Activated naive CD8-positive, alpha-beta T cell (primary cell): ENCODE results near the gene STAT5B.
A peak's percentile ranks its signal among the peaks of the same experiment; 100 is the strongest.
"Not testable (repeated sequence)": the region's sequence is repeated elsewhere in the genome, so short reads cannot be mapped to it uniquely, and the experiment has no call there.

Source experiments
- H3K27ac Mint-ChIP-seq: one replicate; pipeline ENCODE4 v1.8.0; 2021; ENCODE audit warnings: mixed read lengths
- H3K27me3 Mint-ChIP-seq: one replicate; pipeline ENCODE4 v1.8.0; 2021; ENCODE audit warnings: mixed read lengths
- H3K36me3 Mint-ChIP-seq: one replicate; pipeline ENCODE4 v1.8.0; 2021; ENCODE audit warnings: mixed read lengths
- H3K4me1 Mint-ChIP-seq: one replicate; pipeline ENCODE4 v1.8.0; 2021; ENCODE audit warnings: low read depth, mixed read lengths
- H3K4me3 Mint-ChIP-seq: one replicate; pipeline ENCODE4 v1.8.0; 2021; ENCODE audit warnings: mild to moderate bottlenecking, mixed read lengths
- H3K9me3 Mint-ChIP-seq: one replicate; pipeline ENCODE4 v1.8.0; 2021; ENCODE audit warnings: low read depth, mixed read lengths

The STAT5B gene

GRCh38 chr17:42225646-42226045 is 50.5 kb downstream of the STAT5B start:
- Mint-ChIP-seq H3K36me3 (no peaks in the 10 kb centered on the region), H3K9me3 (no peaks in the 10 kb centered on the region), H3K4me3 (no peak overlapping the region), H3K27ac (peak overlapping the region; percentile 28), H3K27me3 (no peaks in the 10 kb centered on the region), H3K4me1 (peaks cover 23% of the 10 kb centered on the region)

- H3K36me3 Mint-ChIP-seq: no peaks in the 10 kb centered on the region
Observed at GRCh38 chr17:42224651-42225050, 51.5 kb downstream of the STAT5B start.

GRCh38 chr17:42221886-42222745 is 54.1 kb downstream of the STAT5B start:
- H3K9me3 Mint-ChIP-seq: no peaks in the 10 kb centered on the region
- H3K4me3 Mint-ChIP-seq: no peak overlapping the region
- H3K36me3 Mint-ChIP-seq: peaks cover 3% of the 10 kb centered on the region
- H3K4me1 Mint-ChIP-seq: peaks cover 13% of the 10 kb centered on the region
- peak overlapping the region; percentile 64 for H3K27ac Mint-ChIP-seq
- H3K27me3 Mint-ChIP-seq: no peaks in the 10 kb centered on the region

More at GRCh38 chr17:42224651-42225050, 51.5 kb downstream of the STAT5B start:
- no peaks in the 10 kb centered on the region for H3K27me3 Mint-ChIP-seq
- H3K4me1 Mint-ChIP-seq: peaks cover 16% of the 10 kb centered on the region
- H3K4me3 Mint-ChIP-seq: no peak overlapping the region
- H3K9me3 Mint-ChIP-seq: no peaks in the 10 kb centered on the region
- H3K27ac Mint-ChIP-seq: no peak overlapping the region

GRCh38 chr17:42219280-42219679 is 56.9 kb downstream of the STAT5B start:
- not testable (repeated sequence) for H3K36me3 Mint-ChIP-seq, H3K27me3 Mint-ChIP-seq

DNA sequence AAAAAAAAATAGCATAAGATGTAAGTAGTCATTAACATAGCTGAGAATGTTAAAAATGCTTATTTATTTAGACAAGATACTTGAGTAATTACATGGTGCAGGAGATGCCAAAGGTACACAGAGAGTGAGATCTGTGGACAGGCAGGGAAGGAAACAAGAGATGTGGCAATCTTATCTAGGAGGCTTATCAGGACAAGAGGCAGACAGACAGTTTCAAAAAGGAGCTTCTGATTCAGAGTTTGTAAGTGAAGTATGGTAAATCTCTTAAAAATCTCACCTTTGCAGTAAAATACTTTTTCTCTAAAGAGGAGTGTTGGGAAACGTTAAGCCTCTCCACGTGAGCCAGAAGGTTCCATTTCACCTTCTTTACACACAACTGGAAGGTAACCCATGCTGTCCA is 62.0 kb downstream of the STAT5B start:
- H3K9me3 Mint-ChIP-seq: no peaks in the 10 kb centered on the region
- peaks cover 10% of the 10 kb centered on the region for H3K36me3 Mint-ChIP-seq
- H3K4me3 Mint-ChIP-seq: no peak overlapping the region
- H3K27me3 Mint-ChIP-seq: no peaks in the 10 kb centered on the region
- no peaks in the 10 kb centered on the region for H3K4me1 Mint-ChIP-seq
- H3K27ac Mint-ChIP-seq: no peak overlapping the region

More at GRCh38 chr17:42219280-42219679, 56.9 kb downstream of the STAT5B start:
- not testable (repeated sequence) for H3K27ac Mint-ChIP-seq, H3K9me3 Mint-ChIP-seq, H3K4me3 Mint-ChIP-seq
- H3K4me1 Mint-ChIP-seq: peaks cover 10% of the 10 kb centered on the region

GRCh38 chr17:42212382-42212781 is 63.8 kb downstream of the STAT5B start:
- Mint-ChIP-seq H3K27me3 (no peaks in the 10 kb centered on the region), H3K4me3 (no peak overlapping the region), H3K36me3 (peaks cover 10% of the 10 kb centered on the region), H3K9me3 (no peaks in the 10 kb centered on the region), H3K4me1 (no peaks in the 10 kb centered on the region), H3K27ac (no peak overlapping the region)

GRCh38 chr17:42211921-42212341 is 64.3 kb downstream of the STAT5B start:
- H3K27me3 Mint-ChIP-seq, H3K4me3 Mint-ChIP-seq, H3K27ac Mint-ChIP-seq, H3K4me1 Mint-ChIP-seq, H3K36me3 Mint-ChIP-seq, H3K9me3 Mint-ChIP-seq: not testable (repeated sequence)

GRCh38 chr17:42210046-42210445 is 66.1 kb downstream of the STAT5B start:
- Mint-ChIP-seq H3K4me3 (no peak overlapping the region), H3K36me3 (peaks cover 6% of the 10 kb centered on the region), H3K4me1 (no peaks in the 10 kb centered on the region), H3K27me3 (no peaks in the 10 kb centered on the region), H3K27ac (no peak overlapping the region), H3K9me3 (no peaks in the 10 kb centered on the region)

- not testable (repeated sequence) for H3K27ac Mint-ChIP-seq, H3K9me3 Mint-ChIP-seq, H3K27me3 Mint-ChIP-seq, H3K4me3 Mint-ChIP-seq, H3K36me3 Mint-ChIP-seq, H3K4me1 Mint-ChIP-seq
Observed at GRCh38 chr17:42206153-42206612, 70.0 kb downstream of the STAT5B start.

DNA sequence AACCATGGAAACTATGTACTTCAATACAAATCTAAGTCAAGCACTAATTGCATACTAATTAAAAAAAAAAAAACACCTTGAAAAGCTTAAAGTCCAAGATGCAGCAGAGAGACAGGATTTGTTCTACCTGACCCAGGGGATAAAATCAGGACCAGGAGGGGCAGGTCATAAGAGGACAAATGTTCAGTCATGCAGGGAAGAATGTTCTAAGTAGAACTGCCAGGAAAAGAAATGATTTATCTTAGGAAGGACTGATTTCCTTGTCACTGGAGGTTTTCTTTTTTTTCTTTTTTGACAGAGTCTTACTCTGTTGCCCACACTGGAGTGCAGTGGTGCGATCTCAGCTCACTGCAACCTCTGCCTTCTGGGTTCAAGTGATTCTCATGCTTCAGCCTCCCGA is 72.8 kb downstream of the STAT5B start:
- Mint-ChIP-seq H3K27ac (peak overlapping the region; percentile 69), H3K36me3 (peaks cover 4% of the 10 kb centered on the region), H3K4me3 (no peak overlapping the region), H3K4me1 (peaks cover 2% of the 10 kb centered on the region), H3K9me3 (no peaks in the 10 kb centered on the region), H3K27me3 (no peaks in the 10 kb centered on the region)

DNA sequence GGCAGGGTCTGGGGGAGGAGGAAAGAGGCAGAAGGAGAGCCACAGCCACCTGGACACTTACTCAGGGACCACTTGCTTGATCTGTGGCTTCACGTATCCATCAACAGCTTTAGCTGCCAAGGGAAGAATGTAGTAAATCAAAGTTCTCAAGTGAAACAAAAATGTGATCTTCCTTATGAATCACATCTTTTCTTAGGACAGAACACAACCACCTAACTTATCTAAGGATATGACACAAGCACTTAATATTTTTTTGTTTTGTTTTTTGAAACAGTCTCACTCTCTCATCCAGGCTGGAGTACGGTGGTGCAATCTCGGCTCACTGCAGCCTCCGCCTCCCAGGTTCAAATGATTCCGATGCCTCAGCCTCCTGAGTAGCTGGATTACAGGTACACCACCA is 73.5 kb downstream of the STAT5B start:
- H3K4me3 Mint-ChIP-seq: no peak overlapping the region
- no peaks in the 10 kb centered on the region for H3K27me3 Mint-ChIP-seq
- peaks cover 4% of the 10 kb centered on the region for H3K36me3 Mint-ChIP-seq
- H3K27ac Mint-ChIP-seq: no peak overlapping the region
- H3K4me1 Mint-ChIP-seq: peaks cover 2% of the 10 kb centered on the region
- no peaks in the 10 kb centered on the region for H3K9me3 Mint-ChIP-seq

GRCh38 chr17:42202159-42202558 is 74.0 kb downstream of the STAT5B start:
- no peaks in the 10 kb centered on the region for H3K9me3 Mint-ChIP-seq
- H3K27ac Mint-ChIP-seq: no peak overlapping the region

GRCh38 chr17:42201458-42201772 is 74.8 kb downstream of the STAT5B start:
- Mint-ChIP-seq H3K4me3 (no peak overlapping the region), H3K36me3 (peaks cover 4% of the 10 kb centered on the region), H3K9me3 (no peaks in the 10 kb centered on the region), H3K4me1 (peaks cover 2% of the 10 kb centered on the region), H3K27ac (peak overlapping the region; percentile 54), H3K27me3 (no peaks in the 10 kb centered on the region)

More at GRCh38 chr17:42202159-42202558, 74.0 kb downstream of the STAT5B start:
- no peak overlapping the region for H3K4me3 Mint-ChIP-seq
- H3K36me3 Mint-ChIP-seq: peaks cover 4% of the 10 kb centered on the region
- peaks cover 2% of the 10 kb centered on the region for H3K4me1 Mint-ChIP-seq
- H3K27me3 Mint-ChIP-seq: no peaks in the 10 kb centered on the region

DNA sequence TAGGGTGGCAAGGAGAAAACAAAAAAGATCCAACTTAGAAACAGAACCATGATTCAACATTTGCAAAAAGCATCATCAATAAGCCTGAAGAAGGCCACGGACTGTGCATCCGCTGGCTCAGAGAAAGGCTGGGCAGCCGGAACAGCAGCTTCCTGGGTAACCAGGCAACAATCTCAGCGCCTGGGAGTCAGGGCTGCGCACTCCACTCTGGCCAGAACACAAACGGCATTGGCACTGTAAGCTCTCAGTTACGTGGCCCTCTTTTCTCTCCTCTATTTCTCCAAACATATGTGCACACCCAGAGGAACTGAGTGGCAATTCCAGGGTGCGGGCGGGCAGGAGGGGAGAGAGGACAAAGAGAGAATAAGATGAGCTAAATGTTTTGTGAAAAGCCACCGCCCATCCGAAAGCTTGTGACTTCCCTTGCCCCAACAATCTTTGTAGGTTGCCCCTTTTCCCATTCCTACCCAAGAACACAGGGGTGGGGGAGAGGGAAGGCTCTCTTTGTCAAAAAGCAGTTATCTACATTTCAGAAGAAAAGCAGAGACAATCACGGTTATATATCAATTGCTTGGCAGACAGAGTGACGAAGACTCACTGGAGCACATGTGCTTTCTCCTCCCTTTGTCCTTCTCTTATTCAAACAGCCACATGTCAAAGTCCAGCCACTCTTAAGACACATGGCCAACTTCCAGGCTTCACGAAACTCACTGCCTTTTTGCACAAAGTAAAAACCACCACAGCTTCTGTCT is 75.3 kb downstream of the STAT5B start:
- peaks cover 4% of the 10 kb centered on the region for H3K36me3 Mint-ChIP-seq
- H3K4me1 Mint-ChIP-seq: peaks cover 4% of the 10 kb centered on the region
- no peaks in the 10 kb centered on the region for H3K9me3 Mint-ChIP-seq
- no peaks in the 10 kb centered on the region for H3K27me3 Mint-ChIP-seq
- no peak overlapping the region for H3K4me3 Mint-ChIP-seq
- peak overlapping the region; percentile 77 for H3K27ac Mint-ChIP-seq

- peaks cover 8% of the 10 kb centered on the region for H3K4me1 Mint-ChIP-seq
- no peak overlapping the region for H3K4me3 Mint-ChIP-seq
- H3K36me3 Mint-ChIP-seq: peaks cover 4% of the 10 kb centered on the region
- no peaks in the 10 kb centered on the region for H3K9me3 Mint-ChIP-seq
- peak overlapping the region; percentile 46 for H3K27ac Mint-ChIP-seq
- no peaks in the 10 kb centered on the region for H3K27me3 Mint-ChIP-seq
Observed at GRCh38 chr17:42199416-42200011, 76.7 kb downstream of the STAT5B start.
